IPS-18a (cell line): ENCODE measurements around the gene MRPS2.
"Not testable (repeated sequence)": the region's sequence is repeated elsewhere in the genome, so short reads cannot be mapped to it uniquely, and the experiment has no call there.

Source experiments
- H3K27ac ChIP-seq: one replicate; pipeline ENCODE4 v1.5.1; 2013; ENCODE audit warnings: low read length
- H3K27me3 ChIP-seq: one replicate; pipeline ENCODE4 v1.6.1; 2013; ENCODE audit warnings: mild to moderate bottlenecking, low read length; ENCODE audit not compliant: control insufficient read depth, insufficient read depth
- H3K36me3 ChIP-seq: one replicate; pipeline ENCODE4 v1.6.1; 2013; ENCODE audit warnings: low read depth, low read length; ENCODE audit not compliant: control insufficient read depth
- H3K4me1 ChIP-seq: one replicate; pipeline ENCODE4 v1.6.1; 2013; ENCODE audit warnings: low read depth, low read length; ENCODE audit not compliant: control insufficient read depth
- H3K4me3 ChIP-seq: one replicate; pipeline ENCODE4 v1.5.1; 2013; ENCODE audit warnings: low read length
- H3K9ac ChIP-seq: one replicate; pipeline ENCODE4 v1.6.1; 2013; ENCODE audit warnings: mild to moderate bottlenecking, low read length, moderate library complexity
- H3K9me3 ChIP-seq: one replicate; pipeline ENCODE4 v1.6.1; 2013; ENCODE audit warnings: low read depth, low read length; ENCODE audit not compliant: control insufficient read depth

The MRPS2 gene

GRCh38 chr9:135522931-135523330 lies 22.4 kb downstream of the MRPS2 start:
- Histone ChIP-seq H3K4me3 (no peak overlapping the region), H3K27me3 (no peaks in the 10 kb centered on the region), H3K36me3 (no peaks in the 10 kb centered on the region), H3K4me1 (peaks cover 5% of the 10 kb centered on the region), H3K9ac (no peak overlapping the region), H3K9me3 (no peaks in the 10 kb centered on the region), H3K27ac (no peak overlapping the region)

GRCh38 chr9:135523521-135524129 lies 23.1 kb downstream of the MRPS2 start:
- Histone ChIP-seq H3K27me3 (no peaks in the 10 kb centered on the region), H3K4me1 (peaks cover 5% of the 10 kb centered on the region), H3K9ac (no peak overlapping the region), H3K27ac (no peak overlapping the region), H3K4me3 (no peak overlapping the region), H3K9me3 (no peaks in the 10 kb centered on the region), H3K36me3 (no peaks in the 10 kb centered on the region)

GRCh38 chr9:135524130-135524861 lies 23.8 kb downstream of the MRPS2 start:
- H3K27ac ChIP-seq, result no peak overlapping the region
- H3K4me3 ChIP-seq, result no peak overlapping the region
- H3K36me3 ChIP-seq, result no peaks in the 10 kb centered on the region
- peaks cover 5% of the 10 kb centered on the region for H3K4me1 ChIP-seq
- no peaks in the 10 kb centered on the region for H3K27me3 ChIP-seq
- H3K9ac ChIP-seq, result no peak overlapping the region
- H3K9me3 ChIP-seq, result no peaks in the 10 kb centered on the region

- H3K9me3 ChIP-seq, result no peaks in the 10 kb centered on the region
- H3K27me3 ChIP-seq, result no peaks in the 10 kb centered on the region
- peaks cover 5% of the 10 kb centered on the region for H3K4me1 ChIP-seq
- H3K36me3 ChIP-seq, result no peaks in the 10 kb centered on the region
- H3K9ac ChIP-seq, result no peak overlapping the region
- no peak overlapping the region for H3K4me3 ChIP-seq
- H3K27ac ChIP-seq, result no peak overlapping the region
Observed at GRCh38 chr9:135525241-135526088, 25.0 kb downstream of the MRPS2 start.

- no peaks in the 10 kb centered on the region for H3K9me3 ChIP-seq
- H3K4me1 ChIP-seq, result peaks cover 5% of the 10 kb centered on the region
- H3K9ac ChIP-seq, result no peak overlapping the region
- no peak overlapping the region for H3K4me3 ChIP-seq
- no peaks in the 10 kb centered on the region for H3K36me3 ChIP-seq
- no peaks in the 10 kb centered on the region for H3K27me3 ChIP-seq
- H3K27ac ChIP-seq, result no peak overlapping the region
Observed at GRCh38 chr9:135526089-135526729, 25.7 kb downstream of the MRPS2 start.

- Histone ChIP-seq H3K27me3 (no peaks in the 10 kb centered on the region), H3K4me1 (peaks cover 5% of the 10 kb centered on the region), H3K4me3 (no peak overlapping the region), H3K9ac (no peak overlapping the region), H3K36me3 (no peaks in the 10 kb centered on the region), H3K9me3 (no peaks in the 10 kb centered on the region), H3K27ac (no peak overlapping the region)
Observed at GRCh38 chr9:135526730-135527571, 26.5 kb downstream of the MRPS2 start.

GRCh38 chr9:135528842-135529435 lies 28.5 kb downstream of the MRPS2 start:
- not testable (repeated sequence) for H3K36me3 ChIP-seq, H3K27ac ChIP-seq, H3K4me3 ChIP-seq, H3K4me1 ChIP-seq, H3K27me3 ChIP-seq, H3K9ac ChIP-seq, H3K9me3 ChIP-seq

GRCh38 chr9:135530146-135530545 lies 29.7 kb downstream of the MRPS2 start:
- no peak overlapping the region for H3K4me3 ChIP-seq
- no peak overlapping the region for H3K27ac ChIP-seq
- peaks cover 5% of the 10 kb centered on the region for H3K4me1 ChIP-seq
- no peaks in the 10 kb centered on the region for H3K27me3 ChIP-seq
- no peaks in the 10 kb centered on the region for H3K9me3 ChIP-seq
- H3K9ac ChIP-seq, result no peak overlapping the region
- H3K36me3 ChIP-seq, result no peaks in the 10 kb centered on the region

GRCh38 chr9:135531096-135531495 lies 30.6 kb downstream of the MRPS2 start:
- Histone ChIP-seq H3K27ac (no peak overlapping the region), H3K27me3 (no peaks in the 10 kb centered on the region), H3K4me1 (peaks cover 5% of the 10 kb centered on the region), H3K36me3 (no peaks in the 10 kb centered on the region), H3K9me3 (no peaks in the 10 kb centered on the region), H3K9ac (no peak overlapping the region), H3K4me3 (no peak overlapping the region)

- Histone ChIP-seq H3K9ac (no peak overlapping the region), H3K27ac (no peak overlapping the region), H3K9me3 (no peaks in the 10 kb centered on the region), H3K36me3 (no peaks in the 10 kb centered on the region), H3K4me3 (no peak overlapping the region), H3K4me1 (no peaks in the 10 kb centered on the region), H3K27me3 (no peaks in the 10 kb centered on the region)
Observed at GRCh38 chr9:135533113-135533512, 32.6 kb downstream of the MRPS2 start.
